ENCODE results near the gene CLCF1.

CLCF1 gene

GRCh38 chr11:67345920-67346819, 27.2 kb downstream of the CLCF1 start:
- Histone ChIP-seq H3K36me3 (ENCODE audit: insufficient read depth, low read length) (peaks cover 4% of the 10 kb centered on the region; the same call in 1 of the 2 replicates), H3K4me3 (ENCODE audit: low read depth, low read length) (no peak overlapping the region; the same call in 1 of the 2 replicates), H3K79me2 (ENCODE audit: control insufficient read depth, insufficient read depth, low read length, unreplicated experiment) (no peaks in the 10 kb centered on the region), H2AFZ (ENCODE audit: low read length, unreplicated experiment) (no peak overlapping the region), H3K4me1 (ENCODE audit: control insufficient read depth, insufficient read depth, low read length, unreplicated experiment) (peaks cover 36% of the 10 kb centered on the region), H3K27me3 (ENCODE audit: insufficient read depth, low read length) (no peaks in the 10 kb centered on the region), H3K27ac (ENCODE audit: low read depth, low read length) (peak overlapping the region; percentile 72)

- no peak overlapping the region for H3K4me3 ChIP-seq (ENCODE audit: low read depth, low read length)
- no peak overlapping the region for H3K27ac ChIP-seq (ENCODE audit: low read depth, low read length)
- no peaks in the 10 kb centered on the region for H3K79me2 ChIP-seq (ENCODE audit: control insufficient read depth, insufficient read depth, low read length, unreplicated experiment)
- H2AFZ ChIP-seq (ENCODE audit: low read length, unreplicated experiment) = no peak overlapping the region
- peaks cover 4% of the 10 kb centered on the region; the same call in 1 of the 2 replicates for H3K36me3 ChIP-seq (ENCODE audit: insufficient read depth, low read length)
- peaks cover 33% of the 10 kb centered on the region for H3K4me1 ChIP-seq (ENCODE audit: control insufficient read depth, insufficient read depth, low read length, unreplicated experiment)
- no peaks in the 10 kb centered on the region for H3K27me3 ChIP-seq (ENCODE audit: insufficient read depth, low read length)
These were observed 28.0 kb downstream of the CLCF1 start for GRCh38 chr11:67345247-67345919.

- no peaks in the 10 kb centered on the region for H3K79me2 ChIP-seq (ENCODE audit: control insufficient read depth, insufficient read depth, low read length, unreplicated experiment)
- no peaks in the 10 kb centered on the region for H3K27me3 ChIP-seq (ENCODE audit: insufficient read depth, low read length)
- peaks cover 4% of the 10 kb centered on the region; the same call in 1 of the 2 replicates for H3K36me3 ChIP-seq (ENCODE audit: insufficient read depth, low read length)
- H3K27ac ChIP-seq (ENCODE audit: low read depth, low read length) = no peak overlapping the region
- H2AFZ ChIP-seq (ENCODE audit: low read length, unreplicated experiment) = no peak overlapping the region
- H3K4me3 ChIP-seq (ENCODE audit: low read depth, low read length) = no peak overlapping the region
- H3K4me1 ChIP-seq (ENCODE audit: control insufficient read depth, insufficient read depth, low read length, unreplicated experiment) = peaks cover 26% of the 10 kb centered on the region
These were observed 29.1 kb downstream of the CLCF1 start for GRCh38 chr11:67344264-67344663.

GRCh38 chr11:67337257-67337656, 36.1 kb downstream of the CLCF1 start:
- no peak overlapping the region for H2AFZ ChIP-seq (ENCODE audit: low read length, unreplicated experiment)
- H3K36me3 ChIP-seq (ENCODE audit: insufficient read depth, low read length) = peaks cover 5% of the 10 kb centered on the region
- no peak overlapping the region for H3K27ac ChIP-seq (ENCODE audit: low read depth, low read length)
- H3K4me3 ChIP-seq (ENCODE audit: low read depth, low read length) = no peak overlapping the region
- no peaks in the 10 kb centered on the region for H3K4me1 ChIP-seq (ENCODE audit: control insufficient read depth, insufficient read depth, low read length, unreplicated experiment)
- no peaks in the 10 kb centered on the region for H3K27me3 ChIP-seq (ENCODE audit: insufficient read depth, low read length)
- no peaks in the 10 kb centered on the region for H3K79me2 ChIP-seq (ENCODE audit: control insufficient read depth, insufficient read depth, low read length, unreplicated experiment)

GRCh38 chr11:67332081-67332691, 41.2 kb downstream of the CLCF1 start:
- Histone ChIP-seq H3K36me3 (ENCODE audit: insufficient read depth, low read length) (peaks cover 4% of the 10 kb centered on the region), H3K4me1 (ENCODE audit: control insufficient read depth, insufficient read depth, low read length, unreplicated experiment) (no peaks in the 10 kb centered on the region), H3K27ac (ENCODE audit: low read depth, low read length) (no peak overlapping the region), H3K27me3 (ENCODE audit: insufficient read depth, low read length) (no peaks in the 10 kb centered on the region), H3K4me3 (ENCODE audit: low read depth, low read length) (no peak overlapping the region), H2AFZ (ENCODE audit: low read length, unreplicated experiment) (no peak overlapping the region), H3K79me2 (ENCODE audit: control insufficient read depth, insufficient read depth, low read length, unreplicated experiment) (no peaks in the 10 kb centered on the region)

- Histone ChIP-seq H3K27ac (ENCODE audit: low read depth, low read length) (no peak overlapping the region), H2AFZ (ENCODE audit: low read length, unreplicated experiment) (no peak overlapping the region), H3K36me3 (ENCODE audit: insufficient read depth, low read length) (no peaks in the 10 kb centered on the region), H3K79me2 (ENCODE audit: control insufficient read depth, insufficient read depth, low read length, unreplicated experiment) (no peaks in the 10 kb centered on the region), H3K4me3 (ENCODE audit: low read depth, low read length) (no peak overlapping the region), H3K27me3 (ENCODE audit: insufficient read depth, low read length) (no peaks in the 10 kb centered on the region), H3K4me1 (ENCODE audit: control insufficient read depth, insufficient read depth, low read length, unreplicated experiment) (no peaks in the 10 kb centered on the region)
These were observed 49.9 kb downstream of the CLCF1 start for GRCh38 chr11:67323526-67323925.

GRCh38 chr11:67322049-67322448, 51.3 kb downstream of the CLCF1 start:
- no peaks in the 10 kb centered on the region for H3K4me1 ChIP-seq (ENCODE audit: control insufficient read depth, insufficient read depth, low read length, unreplicated experiment)
- H2AFZ ChIP-seq (ENCODE audit: low read length, unreplicated experiment) = no peak overlapping the region
- no peaks in the 10 kb centered on the region for H3K27me3 ChIP-seq (ENCODE audit: insufficient read depth, low read length)
- no peak overlapping the region for H3K27ac ChIP-seq (ENCODE audit: low read depth, low read length)
- no peaks in the 10 kb centered on the region for H3K79me2 ChIP-seq (ENCODE audit: control insufficient read depth, insufficient read depth, low read length, unreplicated experiment)
- no peak overlapping the region for H3K4me3 ChIP-seq (ENCODE audit: low read depth, low read length)
- no peaks in the 10 kb centered on the region for H3K36me3 ChIP-seq (ENCODE audit: insufficient read depth, low read length)

GRCh38 chr11:67321313-67321871, 52.0 kb downstream of the CLCF1 start:
- no peaks in the 10 kb centered on the region for H3K4me1 ChIP-seq (ENCODE audit: control insufficient read depth, insufficient read depth, low read length, unreplicated experiment)
- no peaks in the 10 kb centered on the region for H3K36me3 ChIP-seq (ENCODE audit: insufficient read depth, low read length)
- H3K27me3 ChIP-seq (ENCODE audit: insufficient read depth, low read length) = no peaks in the 10 kb centered on the region
- no peak overlapping the region for H2AFZ ChIP-seq (ENCODE audit: low read length, unreplicated experiment)
- H3K27ac ChIP-seq (ENCODE audit: low read depth, low read length) = no peak overlapping the region
- H3K4me3 ChIP-seq (ENCODE audit: low read depth, low read length) = no peak overlapping the region
- H3K79me2 ChIP-seq (ENCODE audit: control insufficient read depth, insufficient read depth, low read length, unreplicated experiment) = no peaks in the 10 kb centered on the region

- Histone ChIP-seq H3K79me2 (ENCODE audit: control insufficient read depth, insufficient read depth, low read length, unreplicated experiment) (no peaks in the 10 kb centered on the region), H3K27ac (ENCODE audit: low read depth, low read length) (no peak overlapping the region), H3K4me1 (ENCODE audit: control insufficient read depth, insufficient read depth, low read length, unreplicated experiment) (no peaks in the 10 kb centered on the region), H3K4me3 (ENCODE audit: low read depth, low read length) (no peak overlapping the region), H3K36me3 (ENCODE audit: insufficient read depth, low read length) (no peaks in the 10 kb centered on the region), H2AFZ (ENCODE audit: low read length, unreplicated experiment) (no peak overlapping the region), H3K27me3 (ENCODE audit: insufficient read depth, low read length) (no peaks in the 10 kb centered on the region)
These were observed 52.7 kb downstream of the CLCF1 start for GRCh38 chr11:67320691-67321090.

- no peaks in the 10 kb centered on the region for H3K79me2 ChIP-seq (ENCODE audit: control insufficient read depth, insufficient read depth, low read length, unreplicated experiment)
- no peaks in the 10 kb centered on the region for H3K36me3 ChIP-seq (ENCODE audit: insufficient read depth, low read length)
- no peak overlapping the region for H2AFZ ChIP-seq (ENCODE audit: low read length, unreplicated experiment)
- H3K4me1 ChIP-seq (ENCODE audit: control insufficient read depth, insufficient read depth, low read length, unreplicated experiment) = no peaks in the 10 kb centered on the region
- H3K27ac ChIP-seq (ENCODE audit: low read depth, low read length) = no peak overlapping the region
- no peaks in the 10 kb centered on the region for H3K27me3 ChIP-seq (ENCODE audit: insufficient read depth, low read length)
- H3K4me3 ChIP-seq (ENCODE audit: low read depth, low read length) = no peak overlapping the region
These were observed 53.4 kb downstream of the CLCF1 start for GRCh38 chr11:67320011-67320410.

Data from ACC112 (cell line).